NCI-H1417 (cell line): ENCODE data around the gene ZSCAN21.
"Not testable (repeated sequence)": the region's sequence is repeated elsewhere in the genome, so short reads cannot be mapped to it uniquely, and the experiment has no call there.

ENCODE experiments used
- DNase-seq, 3 experiments: peaks; one replicate each; lab custom pipeline; 2025; lab: John Stamatoyannopoulos, UW

The ZSCAN21 gene

GRCh38 chr7:100049441-100050291 lies at the start of gene ZSCAN21:
Gene ZSCAN21 (plus strand): TSS chr7:100049774. CDS start chr7:100057007, 7,233 bp downstream.
- DNase-seq: peak; percentile 88 to 91 (median 90)

GRCh38 chr7:100000239-100000638 lies 49.3 kb upstream of the ZSCAN21 start:
- DNase-seq: no peak

GRCh38 chr7:100003711-100004661 lies 45.6 kb upstream of the ZSCAN21 start:
- DNase-seq: peak; percentile 11 to 97 (median 85)

GRCh38 chr7:100007887-100008286 lies 41.7 kb upstream of the ZSCAN21 start:
- peak in 1 of 3 experiments; percentile 15 for DNase-seq

- no peak for DNase-seq
Observed at GRCh38 chr7:100008525-100008924, 41.0 kb upstream of the ZSCAN21 start.

- not testable (repeated sequence) for DNase-seq
Observed at GRCh38 chr7:100009952-100010351, 39.6 kb upstream of the ZSCAN21 start.

- no peak for DNase-seq
Observed at GRCh38 chr7:100010901-100011300, 38.7 kb upstream of the ZSCAN21 start.

- no peak for DNase-seq
Observed at GRCh38 chr7:100011516-100011915, 38.1 kb upstream of the ZSCAN21 start.

GRCh38 chr7:100012385-100013327 lies 36.9 kb upstream of the ZSCAN21 start:
- DNase-seq: not testable (repeated sequence)

- no peak for DNase-seq
Observed at GRCh38 chr7:100013328-100013676, 36.3 kb upstream of the ZSCAN21 start.

GRCh38 chr7:100015232-100016214 lies 34.1 kb upstream of the ZSCAN21 start, which contains the start of gene ZKSCAN1:
Gene ZKSCAN1 (plus strand): TSS chr7:100015596. CDS start chr7:100023507, 7,911 bp downstream.
- peak; percentile 93 to 97 (median 96) for DNase-seq

- DNase-seq: peak in 1 of 3 experiments; percentile 49
Observed at GRCh38 chr7:100016215-100016901, 33.2 kb upstream of the ZSCAN21 start.

GRCh38 chr7:100017300-100017699 lies 32.3 kb upstream of the ZSCAN21 start:
- no peak for DNase-seq

- DNase-seq: no peak
Observed at GRCh38 chr7:100017875-100018274, 31.7 kb upstream of the ZSCAN21 start.

- peak in 1 of 3 experiments; percentile 29 for DNase-seq
Observed at GRCh38 chr7:100019908-100020307, 29.7 kb upstream of the ZSCAN21 start.

GRCh38 chr7:100021297-100021696 lies 28.3 kb upstream of the ZSCAN21 start:
- no peak for DNase-seq

GRCh38 chr7:100022621-100023020 lies 27.0 kb upstream of the ZSCAN21 start:
- peak in 2 of 3 experiments; percentile 58 to 78 for DNase-seq

- no peak for DNase-seq
Observed at GRCh38 chr7:100023526-100023925, 26.0 kb upstream of the ZSCAN21 start.

- no peak for DNase-seq
Observed at GRCh38 chr7:100024020-100024619, 25.5 kb upstream of the ZSCAN21 start.
